Measurements from ENCODE around the gene SKAP2. TPM values are rescaled to one million over a fixed set of nuclear protein-coding genes. Genes with fewer than 3 reads are reported as not detected.
A peak's percentile ranks its signal among the peaks of the same experiment; 100 is the strongest.
"Not testable (repeated sequence)": the region's sequence is repeated elsewhere in the genome, so short reads cannot be mapped to it uniquely, and the experiment has no call there.

SKAP2 gene
- polyA plus RNA-seq, 3 donors: 19.2 to 204 (median 158) TPM

GRCh38 chr7:26841003-26841739 lies 23.2 kb downstream of the SKAP2 start:
- intact Hi-C loops (cut with micrococcal nuclease): no loop called here

GRCh38 chr7:26836793-26837192 lies 27.6 kb downstream of the SKAP2 start:
- Histone ChIP-seq H3K36me3 (replicated peaks in 1 of 2; ENCODE audit: control insufficient read depth in 1 of 2, insufficient read depth in 2 of 2, low read length in 2 of 2) (peaks cover 49 to 68% of the 10 kb centered on the region in 2 donors), H4K20me1 (ENCODE audit: insufficient read depth, low read length) (peaks cover 41% of the 10 kb centered on the region)
- peak overlapping the region in 1 of 7 donors; percentile 64 for H3K27ac Mint-ChIP-seq
- H3K79me2 ChIP-seq (ENCODE audit: insufficient read depth, low read length); H3K4me3 ChIP-seq (replicated peaks in 1 of 3; ENCODE audit: low read depth in 2 of 3, low read length in 3 of 3); H3K4me1 Mint-ChIP-seq; H3K4me3 Mint-ChIP-seq; H3K9me3 ChIP-seq (replicated peaks in 1 of 2; ENCODE audit: control insufficient read depth in 1 of 2, insufficient read depth in 1 of 2, low read length in 2 of 2); H3K27me3 ChIP-seq (ENCODE audit: control insufficient read depth in 2 of 2, insufficient read depth in 2 of 2, low read length in 2 of 2); H2AFZ ChIP-seq (ENCODE audit: insufficient read depth, low read depth, low read length, poor library complexity, severe bottlenecking); H3K4me1 ChIP-seq (ENCODE audit: control insufficient read depth in 1 of 2, insufficient read depth in 2 of 2, low read length in 2 of 2); DNase-seq; H3K9ac ChIP-seq (ENCODE audit: insufficient read depth, low read length, poor library complexity, severe bottlenecking); H3K27ac ChIP-seq (ENCODE audit: low read depth in 1 of 2, low read length in 2 of 2); H3K4me2 ChIP-seq (replicated peaks; ENCODE audit: extremely low read depth, low read length, poor library complexity, severe bottlenecking); H3K27me3 Mint-ChIP-seq (ENCODE audit: low read depth in 3 of 3); intact Hi-C loops (cut with micrococcal nuclease): not testable (repeated sequence)
- no CpG with 5 or more reads among the region's 3 CpGs for WGBS (ENCODE audit: insufficient coverage)
- peaks cover 80 to 86% of the 10 kb centered on the region in 2 donors for H3K36me3 Mint-ChIP-seq
- peaks cover 14 to 22% (median 20%) of the 10 kb centered on the region in 7 donors for H3K9me3 Mint-ChIP-seq

More at GRCh38 chr7:26841003-26841739, 23.2 kb downstream of the SKAP2 start:
- WGBS (ENCODE audit: insufficient coverage): 100% methylated on average over 1 of the region's 4 CpGs
- peaks cover 35% of the 10 kb centered on the region for H4K20me1 ChIP-seq (ENCODE audit: insufficient read depth, low read length)
- peaks cover 8 to 16% (median 12%) of the 10 kb centered on the region in 7 donors for H3K9me3 Mint-ChIP-seq
- H3K79me2 ChIP-seq (ENCODE audit: insufficient read depth, low read length): no peaks in the 10 kb centered on the region
- H2AFZ ChIP-seq (ENCODE audit: insufficient read depth, low read depth, low read length, poor library complexity, severe bottlenecking): no peak overlapping the region
- no peak overlapping the region for H3K4me3 ChIP-seq (replicated peaks in 1 of 3; ENCODE audit: low read depth in 2 of 3, low read length in 3 of 3)
- H3K36me3 Mint-ChIP-seq: peaks cover 57 to 59% of the 10 kb centered on the region in 2 donors
- no peaks in the 10 kb centered on the region for H3K27me3 Mint-ChIP-seq (ENCODE audit: low read depth in 3 of 3)
- TF ChIP-seq CTCF (IDR thresholded peaks at IDR 0.05): no peak
- H3K27ac Mint-ChIP-seq: no peak overlapping the region
- H3K4me1 Mint-ChIP-seq: no peaks in the 10 kb centered on the region
- peaks cover 54 to 81% of the 10 kb centered on the region in 2 donors for H3K36me3 ChIP-seq (replicated peaks in 1 of 2; ENCODE audit: control insufficient read depth in 1 of 2, insufficient read depth in 2 of 2, low read length in 2 of 2)
- no peak overlapping the region for H3K9ac ChIP-seq (ENCODE audit: insufficient read depth, low read length, poor library complexity, severe bottlenecking)
- H3K27ac ChIP-seq (ENCODE audit: low read depth in 1 of 2, low read length in 2 of 2): no peak overlapping the region
- H3K4me2 ChIP-seq (replicated peaks; ENCODE audit: extremely low read depth, low read length, poor library complexity, severe bottlenecking): no peak overlapping the region
- no peak for DNase-seq
- H3K4me1 ChIP-seq (ENCODE audit: control insufficient read depth in 1 of 2, insufficient read depth in 2 of 2, low read length in 2 of 2): no peaks in the 10 kb centered on the region
- no peak overlapping the region for H3K4me3 Mint-ChIP-seq
- H3K27me3 ChIP-seq (ENCODE audit: control insufficient read depth in 2 of 2, insufficient read depth in 2 of 2, low read length in 2 of 2): no peaks in the 10 kb centered on the region
- peaks cover 5 to 6% of the 10 kb centered on the region in 2 donors for H3K9me3 ChIP-seq (replicated peaks in 1 of 2; ENCODE audit: control insufficient read depth in 1 of 2, insufficient read depth in 1 of 2, low read length in 2 of 2)

Data from CD14-positive monocyte (primary cell).